Mucosa of gallbladder (tissue), 1 donor: ENCODE results near the gene ATXN1. TPM values are rescaled to one million over a fixed set of nuclear protein-coding genes. Genes with fewer than 3 reads are reported as not detected.

Source experiments
- DNase-seq: peaks from one replicate; pipeline ENCODE4 v3.0.0-alpha.2; 2020; ENCODE audit warnings: low spot score
- total RNA-seq: library from RNA; stranded (reverse); gene quantifications from one replicate; pipeline ENCODE4 v1.2.1, GENCODE V29; 2021
- donor health status: DM: no; HTN: no; CAD: no.

The ATXN1 gene
- total RNA-seq, 1 donor from 2014 or later, result 71.0 TPM

GRCh38 chr6:16362296-16362695 is 399.0 kb downstream of the ATXN1 start:
- no peak for DNase-seq

- DNase-seq, result no peak
These were observed 399.4 kb downstream of the ATXN1 start for GRCh38 chr6:16361861-16362260.

GRCh38 chr6:16361121-16361520 is 400.1 kb downstream of the ATXN1 start:
- DNase-seq, result no peak

- no peak for DNase-seq
These were observed 400.9 kb downstream of the ATXN1 start for GRCh38 chr6:16360365-16360764.

- no peak for DNase-seq
These were observed 401.7 kb downstream of the ATXN1 start for GRCh38 chr6:16359563-16359962.

- no peak for DNase-seq
These were observed 402.6 kb downstream of the ATXN1 start for GRCh38 chr6:16358531-16359138.

GRCh38 chr6:16355699-16356446 is 405.4 kb downstream of the ATXN1 start:
- no peak for DNase-seq

- DNase-seq, result no peak
These were observed 406.0 kb downstream of the ATXN1 start for GRCh38 chr6:16355238-16355637.

- no peak for DNase-seq
These were observed 406.6 kb downstream of the ATXN1 start for GRCh38 chr6:16354692-16355091.

- no peak for DNase-seq
These were observed 408.3 kb downstream of the ATXN1 start for GRCh38 chr6:16352821-16353438.

GRCh38 chr6:16352258-16352635 is 409.0 kb downstream of the ATXN1 start:
- no peak for DNase-seq

- no peak for DNase-seq
These were observed 411.7 kb downstream of the ATXN1 start for GRCh38 chr6:16349544-16349943.

- DNase-seq, result no peak
These were observed 414.4 kb downstream of the ATXN1 start for GRCh38 chr6:16346831-16347230.

- no peak for DNase-seq
These were observed 415.6 kb downstream of the ATXN1 start for GRCh38 chr6:16345449-16346330.

- DNase-seq, result no peak
These were observed 416.5 kb downstream of the ATXN1 start for GRCh38 chr6:16344756-16345155.

GRCh38 chr6:16343593-16343992 is 417.7 kb downstream of the ATXN1 start:
- no peak for DNase-seq

GRCh38 chr6:16339265-16339587 is 422.0 kb downstream of the ATXN1 start:
- no peak for DNase-seq

- peak; percentile 57 for DNase-seq
These were observed 422.5 kb downstream of the ATXN1 start for GRCh38 chr6:16338577-16339264.

- peak; percentile 88 for DNase-seq
These were observed 423.8 kb downstream of the ATXN1 start for GRCh38 chr6:16337295-16337975.

GRCh38 chr6:16336911-16337294 is 424.4 kb downstream of the ATXN1 start:
- DNase-seq, result no peak
